Left ventricle myocardium superior (tissue), 1 donor: Measurements from ENCODE around the gene SCO2. TPM values are rescaled to one million over a fixed set of nuclear protein-coding genes. Genes with fewer than 3 reads are reported as not detected.
"Not testable (repeated sequence)": the region's sequence is repeated elsewhere in the genome, so short reads cannot be mapped to it uniquely, and the experiment has no call there.

Experiments used
- ATAC-seq: fragments of 200-7000 bp; cut with Tn5 transposase; one replicate; pipeline ENCODE4 v1.9.1; 2020; ENCODE audit warnings: mild to moderate bottlenecking, moderate library complexity
- DNase-seq: peaks from one replicate; pipeline ENCODE4 v3.0.0-alpha.2; 2020
- intact Hi-C: fragments of 100-400 bp; cut with micrococcal nuclease; formaldehyde crosslinking; loops from one replicate; pipeline ENCODE4 v1.11.0; 2022
- total RNA-seq: library from RNA; stranded (reverse); fragmentation: NEBNext Ultra II Directional; extraction: Animal tissue kit (Norgen Biotek cat#: 25700); gene quantifications from one replicate; pipeline ENCODE4 v1.2.1, GENCODE V29; 2021
- donor health status: DM: no; HTN: yes; CAD: no; lungs with severe emphysema.

Gene SCO2
- total RNA-seq, 1 donor from 2014 or later, result 1.3 TPM

GRCh38 chr22:50533856-50534711, 8.7 kb upstream of the SCO2 start:
- DNase-seq, result peak; percentile 47
- ATAC-seq, intact Hi-C loops: not testable (repeated sequence)

- DNase-seq (peak; percentile 21), ATAC-seq (no peak)
- intact Hi-C loops, result no loop called here
These were observed 7.7 kb upstream of the SCO2 start for GRCh38 chr22:50532824-50533796.

- peak; percentile 90 for DNase-seq
- ATAC-seq, result peak; percentile 63
- intact Hi-C loops, result no loop called here
These were observed 6.7 kb upstream of the SCO2 start for GRCh38 chr22:50531962-50532674.

GRCh38 chr22:50531546-50531961, 6.2 kb upstream of the SCO2 start:
- intact Hi-C loops, result no loop called here
- ATAC-seq (peak; percentile 22), DNase-seq (peak; percentile 77)

GRCh38 chr22:50530877-50531545, 5.6 kb upstream of the SCO2 start:
- intact Hi-C loops, result no loop called here
- DNase-seq (peak; percentile 91), ATAC-seq (peak; percentile 55)

GRCh38 chr22:50530580-50530876, 5.1 kb upstream of the SCO2 start:
- intact Hi-C loops, result no loop called here
- ATAC-seq (no peak), DNase-seq (no peak)

GRCh38 chr22:50529897-50530579, 4.6 kb upstream of the SCO2 start, which contains the start of gene TYMP:
Gene TYMP, minus strand, starts transcription at chr22:50530012. Its CDS starts 303 bp downstream, at chr22:50529709.
- ATAC-seq (peak; percentile 50), DNase-seq (peak; percentile 91)
- intact Hi-C loops, result no loop called here

GRCh38 chr22:50529416-50529896, 4.1 kb upstream of the SCO2 start:
- ATAC-seq (no peak), DNase-seq (no peak)
- intact Hi-C loops, result no loop called here

- intact Hi-C loops, result no loop called here
These were observed 3.5 kb upstream of the SCO2 start for GRCh38 chr22:50528682-50529415.

GRCh38 chr22:50527921-50528681, 2.7 kb upstream of the SCO2 start:
- no peak for DNase-seq
- ATAC-seq, result no peak
- intact Hi-C loops, result no loop called here

More at GRCh38 chr22:50528682-50529415, 3.5 kb upstream of the SCO2 start:
- ATAC-seq, result no peak
- DNase-seq, result peak; percentile 53

GRCh38 chr22:50526834-50527801, 1.7 kb upstream of the SCO2 start:
- peak; percentile 73 for DNase-seq
- intact Hi-C loops, result no loop called here
- ATAC-seq, result peak; percentile 6

GRCh38 chr22:50526108-50526833, 873 bp upstream of the SCO2 start:
- ATAC-seq, result peak; percentile 41
- peak; percentile 88 for DNase-seq
- intact Hi-C loops, result no loop called here

- intact Hi-C loops, result no loop called here
- peak; percentile 28 for ATAC-seq
- no peak for DNase-seq
These were observed 385 bp upstream of the SCO2 start for GRCh38 chr22:50525858-50526107.

GRCh38 chr22:50524676-50525103, 708 bp downstream of the SCO2 start:
- intact Hi-C loops, result no loop called here
- no peak for ATAC-seq
- DNase-seq, result no peak
